ENCODE measurements around the gene DST. TPM values are rescaled to one million over a fixed set of nuclear protein-coding genes. Genes with fewer than 3 reads are reported as not detected.
A peak's percentile ranks its signal among the peaks of the same experiment; 100 is the strongest.

The DST gene
- total and polyA plus RNA-seq, 2 of the 4 experiments (the other 2 are of a cell fraction): 97.7 to 452 TPM

DNA sequence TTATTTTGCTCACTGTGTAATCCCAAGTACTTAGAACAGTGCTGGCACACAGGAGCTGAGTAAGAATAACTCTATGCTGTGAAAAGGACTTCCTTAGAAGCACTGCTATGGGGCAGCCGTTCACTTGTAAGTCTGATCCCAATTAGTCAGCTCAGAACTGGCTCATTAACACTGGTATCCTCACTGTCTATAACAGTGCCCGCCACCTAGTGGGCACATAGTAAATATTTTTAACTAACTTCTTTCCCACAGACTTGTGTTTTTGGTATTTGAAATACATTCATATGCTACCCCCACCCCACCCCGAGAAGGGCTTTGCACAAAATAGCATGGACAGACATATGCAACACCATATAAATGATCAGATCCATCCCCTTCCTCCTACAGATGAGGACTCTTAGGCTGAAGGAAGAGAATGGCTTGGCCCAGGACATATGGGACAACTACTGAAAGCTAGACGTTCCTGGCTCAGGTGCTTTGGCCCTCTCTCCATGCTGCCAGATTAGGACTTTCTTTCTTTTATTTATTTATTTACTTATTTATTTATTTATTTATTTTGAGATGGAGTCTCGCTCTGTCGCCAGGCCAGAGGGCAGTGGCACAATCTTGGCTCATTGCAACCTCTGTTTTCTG lies 47.1 kb downstream of the DST start:
- Histone ChIP-seq H3K9me3 (ENCODE audit: control insufficient read depth, insufficient read depth, low read length) (no peaks in the 10 kb centered on the region), H3K79me1 (ENCODE audit: low read depth in 1 of 2, low read length in 2 of 2) (peaks cover 3 to 9% of the 10 kb centered on the region in 2 experiments; a peak in 2 of 4 replicates), H2BK20ac (ENCODE audit: low read depth, low read length) (no peak overlapping the region), H3K4me1 (ENCODE audit: control insufficient read depth, insufficient read depth, low read length) (peaks cover 2% of the 10 kb centered on the region), H3K36me3 (ENCODE audit: control insufficient read depth, insufficient read depth, low read length) (peaks cover 37% of the 10 kb centered on the region), H3K9ac (ENCODE audit: low read depth, low read length) (no peak overlapping the region), H3K18ac (ENCODE audit: low read depth, low read length) (no peak overlapping the region), H3K27ac (ENCODE audit: insufficient read depth, low read length) (no peak overlapping the region), H3K23ac (ENCODE audit: low read depth, low read length) (no peak overlapping the region), H2BK120ac (ENCODE audit: low read depth, low read length) (no peak overlapping the region), H3K4me3 (ENCODE audit: insufficient read depth, low read depth, low read length) (no peak overlapping the region), H4K91ac (ENCODE audit: insufficient read depth, low read depth, low read length) (no peak overlapping the region), H3K14ac (replicated peaks; ENCODE audit: low read depth, low read length) (no peak overlapping the region), H3K9me1 (ENCODE audit: insufficient read depth, low read length) (no peaks in the 10 kb centered on the region), H2AFZ (replicated peaks; ENCODE audit: low read length, poor library complexity) (no peak overlapping the region), H2BK5ac (ENCODE audit: low read depth, low read length, poor library complexity, severe bottlenecking) (peak overlapping the region; percentile 12), H3K27me3 (ENCODE audit: control insufficient read depth, insufficient read depth, low read length) (no peaks in the 10 kb centered on the region), H2BK15ac (ENCODE audit: low read depth, low read length) (no peak overlapping the region), H3K4ac (ENCODE audit: low read depth, low read length) (no peak overlapping the region), H2AK9ac (replicated peaks; ENCODE audit: low read depth, low read length, poor library complexity) (no peak overlapping the region), H2AK5ac (ENCODE audit: low read depth, low read length) (no peak overlapping the region), H4K20me1 (ENCODE audit: insufficient read depth, low read length) (peaks cover 3% of the 10 kb centered on the region; the same call in 1 of the 2 replicates), H4K5ac (ENCODE audit: low read depth, low read length) (no peak overlapping the region), H3K4me2 (ENCODE audit: low read depth, low read length) (no peak overlapping the region), H3K56ac (ENCODE audit: extremely low read depth, insufficient read depth, low read length) (no peak overlapping the region), H4K8ac (ENCODE audit: low read depth in 2 of 2, low read length in 2 of 2) (no peak overlapping the region)
- ChIA-PET CTCF (interaction anchor here (0.6 to 1.5 kb wide), 7 partner anchors 18 to 283 kb away, joined by 3 to 6 read pairs (median 3); no protein-coding TSS in a partner anchor), POLR2A (ENCODE audit: unreplicated experiment) (no interaction called here)
- no peak for TF ChIP-seq MAZ (IDR thresholded peaks at IDR 0.05; ENCODE audit: borderline replicate concordance, low read depth, low read length)
- no peak for TF ChIP-seq CEBPB (IDR thresholded peaks at IDR 0.05; ENCODE audit: low read depth, low read length)
- no peak for TF ChIP-seq POLR2A (IDR thresholded peaks at IDR 0.05; ENCODE audit: low read depth, low read length)
- peak; percentile 23; the same call in 1 of the 2 replicates for TF ChIP-seq SMC3 (IDR thresholded peaks at IDR 0.05; ENCODE audit: low read depth, low read length)
- TF ChIP-seq, protein P1, sequence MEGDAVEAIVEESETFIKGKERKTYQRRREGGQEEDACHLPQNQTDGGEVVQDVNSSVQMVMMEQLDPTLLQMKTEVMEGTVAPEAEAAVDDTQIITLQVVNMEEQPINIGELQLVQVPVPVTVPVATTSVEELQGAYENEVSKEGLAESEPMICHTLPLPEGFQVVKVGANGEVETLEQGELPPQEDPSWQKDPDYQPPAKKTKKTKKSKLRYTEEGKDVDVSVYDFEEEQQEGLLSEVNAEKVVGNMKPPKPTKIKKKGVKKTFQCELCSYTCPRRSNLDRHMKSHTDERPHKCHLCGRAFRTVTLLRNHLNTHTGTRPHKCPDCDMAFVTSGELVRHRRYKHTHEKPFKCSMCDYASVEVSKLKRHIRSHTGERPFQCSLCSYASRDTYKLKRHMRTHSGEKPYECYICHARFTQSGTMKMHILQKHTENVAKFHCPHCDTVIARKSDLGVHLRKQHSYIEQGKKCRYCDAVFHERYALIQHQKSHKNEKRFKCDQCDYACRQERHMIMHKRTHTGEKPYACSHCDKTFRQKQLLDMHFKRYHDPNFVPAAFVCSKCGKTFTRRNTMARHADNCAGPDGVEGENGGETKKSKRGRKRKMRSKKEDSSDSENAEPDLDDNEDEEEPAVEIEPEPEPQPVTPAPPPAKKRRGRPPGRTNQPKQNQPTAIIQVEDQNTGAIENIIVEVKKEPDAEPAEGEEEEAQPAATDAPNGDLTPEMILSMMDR (conservative IDR thresholded peaks at IDR 0.05; ENCODE audit: low read depth, low read length): peak; percentile 50
- TF ChIP-seq RAD21 (IDR thresholded peaks at IDR 0.05; ENCODE audit: low read length): peak; percentile 16; the same call in 1 of the 2 replicates
- dilution Hi-C loops (cut with HindIII; ENCODE audit: low sequenced_read_pairs, unreplicated experiment) (loop anchor here (25.0 kb wide), 1 partner anchor 233 kb away; no protein-coding TSS in a partner anchor), in situ Hi-C loops (cut with MboI; ENCODE audit: low sequenced_read_pairs) (no loop called here), intact Hi-C loops (cut with micrococcal nuclease) (no loop called here)
- WGBS, 2 experiments (ENCODE audit: extremely low coverage in 2 of 2, insufficient read length in 1 of 2): no CpG with 5 or more reads among the region's 6 CpGs
- ATAC-seq (ENCODE audit: low read depth): peak; percentile 60
- no TSS peak for BruUV-seq (replicated peaks)
- DNase-seq: peak; percentile 30
